K562 (cell line): ENCODE measurements around the gene TMEM205. TPM values are rescaled to one million over a fixed set of nuclear protein-coding genes. Genes with fewer than 3 reads are reported as not detected.

Source experiments
- CBFA2T3 ChIP-seq: fragments of 450-650 bp; IDR thresholded peaks from 2 replicates; pipeline ENCODE4 v1.6.1; 2017
- CEBPB ChIP-seq: fragments of 450-650 bp; IDR thresholded peaks from 2 replicates; pipeline ENCODE4 v1.6.1; 2016; ENCODE audit warnings: missing genetic modification characterization, missing compliant biosample characterization
- CEBPG ChIP-seq, 3 experiments: fragments of 200-800 bp in 1 of 3; sonication (Bioruptor generic) in 1 of 3; sonication (generic) in 1 of 3; formaldehyde crosslinking in 1 of 3; IDR thresholded peaks in 2 of 3; conservative IDR thresholded peaks in 1 of 3; 2 replicates each; pipeline versions ENCODE4 v1.6.1 to v1.8.0; 2016 to 2022; ENCODE audit warnings: missing compliant biosample characterization in 2 of 3, missing genetic modification characterization in 2 of 3, mild to moderate bottlenecking in 1 of 3, missing genetic modification reagents in 1 of 3
- CREBBP ChIP-seq: IDR thresholded peaks from one replicate; pipeline ENCODE4 v1.6.1; 2012; ENCODE audit warnings: low read depth, mild to moderate bottlenecking, control low read depth, inconsistent platforms, low read length
- FOXK2 ChIP-seq, 2 experiments: fragments of 450-650 bp; IDR thresholded peaks in 1 of 2; conservative IDR thresholded peaks in 1 of 2; 2 replicates each; pipeline ENCODE4 v1.6.1; 2016; ENCODE audit warnings: low read depth in 2 of 2, mild to moderate bottlenecking in 1 of 2
- ILK ChIP-seq: fragments of 450-650 bp; IDR thresholded peaks from 2 replicates; pipeline ENCODE4 v1.6.1; 2016; ENCODE audit warnings: missing genetic modification characterization, low read depth, mild to moderate bottlenecking, missing compliant biosample characterization, moderate library complexity, borderline replicate concordance
- KLF16 ChIP-seq: IDR thresholded peaks from 2 replicates; pipeline ENCODE4 v1.6.1; 2016; ENCODE audit warnings: antibody characterized with exemption
- KLF6 ChIP-seq: fragments of 250-450 bp; sonication (Bioruptor Pico); IDR thresholded peaks from 2 replicates; pipeline ENCODE4 v1.4.0; 2020; ENCODE audit warnings: mild to moderate bottlenecking, moderate library complexity, borderline replicate concordance
- MTA3 ChIP-seq: fragments of 450-650 bp; formaldehyde crosslinking; IDR thresholded peaks from 2 replicates; pipeline ENCODE4 v1.6.1; 2017; ENCODE audit warnings: mild to moderate bottlenecking, borderline replicate concordance
- POU5F1 ChIP-seq: fragments of 150-350 bp; IDR thresholded peaks from 2 replicates; pipeline ENCODE4 v1.6.1; 2014; ENCODE audit warnings: borderline replicate concordance, low read length, low read depth, mild to moderate bottlenecking; ENCODE audit not compliant: partially characterized antibody
- SP1 ChIP-seq: sonication (generic); formaldehyde crosslinking; IDR thresholded peaks from 2 replicates; pipeline ENCODE4 v1.8.1; 2022; ENCODE audit warnings: mild to moderate bottlenecking, missing genetic modification reagents
- TCF3 ChIP-seq: sonication (generic); formaldehyde crosslinking; IDR thresholded peaks from 2 replicates; pipeline ENCODE4 v1.4.0; 2020; ENCODE audit warnings: mild to moderate bottlenecking, missing genetic modification reagents
- ZNF584 ChIP-seq: fragments of 200-800 bp; sonication (Bioruptor generic); IDR thresholded peaks from 2 replicates; pipeline ENCODE4 v1.6.1; 2016; ENCODE audit warnings: low read depth, mild to moderate bottlenecking, missing genetic modification characterization, missing compliant biosample characterization
- polyA plus RNA-seq, 8 experiments: library from polyadenylated mRNA; depleted of rRNA in 4 of 8; stranded (reverse) in 5 of 8; unstranded in 3 of 8; fragments of >200 nt; fragmentation: Nextera tagmentation in 2 of 8; fragmentation: Illumina TruSeq in 1 of 8; extraction: Ambion mirVana in 2 of 8; extraction: Trizol in 1 of 8; gene quantifications; 2 replicates each; pipeline versions ENCODE4 v1.2.1 to v1.2.3, GENCODE V29; 2011 to 2014; ENCODE audit warnings: inconsistent platforms in 1 of 8, missing spikeins in 1 of 8
- total RNA-seq, 7 experiments: library from RNA; depleted of rRNA in 6 of 7; stranded (reverse); fragments of >200 nt in 6 of 7; fragmentation: Illumina TruSeq in 2 of 7; extraction: Trizol in 2 of 7; gene quantifications; 2 replicates each; pipeline versions ENCODE4 v1.2.1 to v1.2.3, GENCODE V29; 2011 to 2021; ENCODE audit warnings: low replicate concordance in 1 of 7
- TF ChIP-seq, protein P1 (sequence below), 2 experiments: fragments of 450-650 bp; formaldehyde crosslinking in 1 of 2; IDR thresholded peaks; 2 replicates each; pipeline versions ENCODE4 v1.4.0 to v1.6.1; 2014 to 2020; ENCODE audit warnings: mild to moderate bottlenecking in 2 of 2, borderline replicate concordance in 1 of 2, low read depth in 1 of 2
- TF ChIP-seq, protein P2 (sequence below), 3 experiments: IDR thresholded peaks in 2 of 3; conservative IDR thresholded peaks in 1 of 3; 2 replicates each; pipeline ENCODE4 v1.5.1; 2011 to 2012; ENCODE audit warnings: low read length in 3 of 3, mild to moderate bottlenecking in 3 of 3, control low read depth in 2 of 3, improper control_type of control experiment in 1 of 3, inconsistent platforms in 1 of 3, low read depth in 1 of 3, mixed read lengths in 1 of 3, moderate library complexity in 1 of 3; ENCODE audit not compliant: insufficient read depth in 2 of 3

The TMEM205 gene
- total and polyA plus RNA-seq, 9 of the 15 experiments (the other 6 are each of a cell fraction or from before 2014, with no cell fraction given) = 21.3 to 81.5 (median 44.1) TPM

DNA sequence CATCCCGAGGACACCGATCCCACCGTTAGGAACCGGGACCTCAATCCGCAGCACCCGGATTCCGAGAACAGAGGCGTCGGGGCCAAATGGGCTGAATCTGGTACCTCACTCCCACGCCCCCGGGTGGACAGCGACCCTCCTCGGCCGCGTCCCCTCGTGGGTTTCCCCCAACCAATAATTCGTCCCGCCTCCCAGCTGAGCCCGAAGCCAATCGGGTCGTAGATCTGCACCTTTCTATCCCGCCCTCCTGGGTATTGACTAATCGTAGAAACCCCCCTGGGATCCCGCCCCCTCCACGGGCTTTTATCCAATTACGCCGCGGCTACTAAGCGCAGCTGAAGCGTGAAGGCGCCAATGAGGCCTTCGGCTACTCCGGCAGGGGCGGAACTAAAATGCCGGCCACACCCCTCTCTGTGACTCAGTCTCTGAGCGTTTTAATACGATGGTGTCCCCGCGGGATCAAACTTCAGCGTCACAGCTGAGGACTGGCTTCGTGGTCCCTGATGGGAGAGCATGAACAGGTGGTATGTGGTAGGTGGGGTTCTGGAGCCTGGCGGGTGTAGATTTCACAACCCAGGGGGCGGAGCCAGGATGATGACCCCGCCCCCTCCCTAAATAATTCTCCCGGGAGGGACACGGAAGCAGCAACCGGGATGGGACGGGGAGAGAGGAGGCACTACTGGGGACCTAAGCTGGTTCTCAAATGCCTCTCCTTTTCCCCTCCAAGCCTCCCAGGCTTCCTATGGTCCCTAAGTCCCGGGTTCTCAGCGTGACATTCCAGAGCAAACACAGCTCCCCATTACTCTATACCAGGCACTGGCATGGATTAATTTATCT lies at the start of gene TMEM205, which contains the start of gene CCDC159 (continued):
- TF ChIP-seq, protein P1, sequence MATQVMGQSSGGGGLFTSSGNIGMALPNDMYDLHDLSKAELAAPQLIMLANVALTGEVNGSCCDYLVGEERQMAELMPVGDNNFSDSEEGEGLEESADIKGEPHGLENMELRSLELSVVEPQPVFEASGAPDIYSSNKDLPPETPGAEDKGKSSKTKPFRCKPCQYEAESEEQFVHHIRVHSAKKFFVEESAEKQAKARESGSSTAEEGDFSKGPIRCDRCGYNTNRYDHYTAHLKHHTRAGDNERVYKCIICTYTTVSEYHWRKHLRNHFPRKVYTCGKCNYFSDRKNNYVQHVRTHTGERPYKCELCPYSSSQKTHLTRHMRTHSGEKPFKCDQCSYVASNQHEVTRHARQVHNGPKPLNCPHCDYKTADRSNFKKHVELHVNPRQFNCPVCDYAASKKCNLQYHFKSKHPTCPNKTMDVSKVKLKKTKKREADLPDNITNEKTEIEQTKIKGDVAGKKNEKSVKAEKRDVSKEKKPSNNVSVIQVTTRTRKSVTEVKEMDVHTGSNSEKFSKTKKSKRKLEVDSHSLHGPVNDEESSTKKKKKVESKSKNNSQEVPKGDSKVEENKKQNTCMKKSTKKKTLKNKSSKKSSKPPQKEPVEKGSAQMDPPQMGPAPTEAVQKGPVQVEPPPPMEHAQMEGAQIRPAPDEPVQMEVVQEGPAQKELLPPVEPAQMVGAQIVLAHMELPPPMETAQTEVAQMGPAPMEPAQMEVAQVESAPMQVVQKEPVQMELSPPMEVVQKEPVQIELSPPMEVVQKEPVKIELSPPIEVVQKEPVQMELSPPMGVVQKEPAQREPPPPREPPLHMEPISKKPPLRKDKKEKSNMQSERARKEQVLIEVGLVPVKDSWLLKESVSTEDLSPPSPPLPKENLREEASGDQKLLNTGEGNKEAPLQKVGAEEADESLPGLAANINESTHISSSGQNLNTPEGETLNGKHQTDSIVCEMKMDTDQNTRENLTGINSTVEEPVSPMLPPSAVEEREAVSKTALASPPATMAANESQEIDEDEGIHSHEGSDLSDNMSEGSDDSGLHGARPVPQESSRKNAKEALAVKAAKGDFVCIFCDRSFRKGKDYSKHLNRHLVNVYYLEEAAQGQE (IDR thresholded peaks at IDR 0.05; ENCODE audit: borderline replicate concordance) = peak; percentile 38; the same call in 1 of the 2 replicates
- TF ChIP-seq, protein P1 (CRISPR knock-in tag; IDR thresholded peaks at IDR 0.05; ENCODE audit: low read depth) = no peak
- TF ChIP-seq KLF16 (peak; percentile 61; the same call in 1 of the 2 replicates), FOXK2 (conservative IDR thresholded peaks at IDR 0.05 in 1 of 2, IDR thresholded peaks at IDR 0.05 in 1 of 2; ENCODE audit: low read depth in 2 of 2) (peak; percentile 49 to 65; a peak in 3 of 4 replicates), POU5F1 (no peak), CEBPG (CRISPR knock-in tag; IDR thresholded peaks at IDR 0.05) (peak; percentile 81), CEBPG (tag; conservative IDR thresholded peaks at IDR 0.05 in 1 of 2, IDR thresholded peaks at IDR 0.05 in 1 of 2) (peak; percentile 86 to 92), KLF6 (CRISPR knock-in tag) (no peak), TCF3 (CRISPR knock-in tag) (0 out of 2 replicates have a peak, but pooled peaks have one; percentile 4), MTA3 (peak; percentile 97), CREBBP (no peak), CBFA2T3 (0 out of 2 replicates have a peak, but pooled peaks have one; percentile 13), SP1 (CRISPR knock-in tag) (peak; percentile 89), ILK (tag) (no peak), CEBPB (tag) (peak; percentile 98), ZNF584 (no peak)
- TF ChIP-seq, protein P2, sequence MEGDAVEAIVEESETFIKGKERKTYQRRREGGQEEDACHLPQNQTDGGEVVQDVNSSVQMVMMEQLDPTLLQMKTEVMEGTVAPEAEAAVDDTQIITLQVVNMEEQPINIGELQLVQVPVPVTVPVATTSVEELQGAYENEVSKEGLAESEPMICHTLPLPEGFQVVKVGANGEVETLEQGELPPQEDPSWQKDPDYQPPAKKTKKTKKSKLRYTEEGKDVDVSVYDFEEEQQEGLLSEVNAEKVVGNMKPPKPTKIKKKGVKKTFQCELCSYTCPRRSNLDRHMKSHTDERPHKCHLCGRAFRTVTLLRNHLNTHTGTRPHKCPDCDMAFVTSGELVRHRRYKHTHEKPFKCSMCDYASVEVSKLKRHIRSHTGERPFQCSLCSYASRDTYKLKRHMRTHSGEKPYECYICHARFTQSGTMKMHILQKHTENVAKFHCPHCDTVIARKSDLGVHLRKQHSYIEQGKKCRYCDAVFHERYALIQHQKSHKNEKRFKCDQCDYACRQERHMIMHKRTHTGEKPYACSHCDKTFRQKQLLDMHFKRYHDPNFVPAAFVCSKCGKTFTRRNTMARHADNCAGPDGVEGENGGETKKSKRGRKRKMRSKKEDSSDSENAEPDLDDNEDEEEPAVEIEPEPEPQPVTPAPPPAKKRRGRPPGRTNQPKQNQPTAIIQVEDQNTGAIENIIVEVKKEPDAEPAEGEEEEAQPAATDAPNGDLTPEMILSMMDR (IDR thresholded peaks at IDR 0.05 in 2 of 3, conservative IDR thresholded peaks at IDR 0.05 in 1 of 3; ENCODE audit: insufficient read depth in 2 of 3, low read depth in 1 of 3, low read length in 3 of 3) = peak in 2 of 3 experiments; percentile 13 to 17; a peak in 1 of 6 replicates
